ENCODE results near the gene TTLL12. TPM values are rescaled to one million over a fixed set of nuclear protein-coding genes. Genes with fewer than 3 reads are reported as not detected.
"Not testable (repeated sequence)": the region's sequence is repeated elsewhere in the genome, so short reads cannot be mapped to it uniquely, and the experiment has no call there.

Gene TTLL12
- total RNA-seq, 1 donor from 2014 or later = 120 TPM

- ATAC-seq = peak; percentile 80
Measured at GRCh38 chr22:43152357-43153071, 34.4 kb downstream of the TTLL12 start.

GRCh38 chr22:43152003-43152356 lies 35.0 kb downstream of the TTLL12 start:
- ATAC-seq = peak; percentile 4

GRCh38 chr22:43151251-43152002 lies 35.5 kb downstream of the TTLL12 start, which contains the start of gene TSPO:
Gene TSPO, plus strand, starts transcription at chr22:43151559. Its CDS starts 7,680 bp downstream, at chr22:43159239.
- ATAC-seq = peak; percentile 68

GRCh38 chr22:43150731-43151206 lies 36.2 kb downstream of the TTLL12 start:
- ATAC-seq = no peak

- ATAC-seq = peak; percentile 40
Measured at GRCh38 chr22:43148581-43148980, 38.4 kb downstream of the TTLL12 start.

- no peak for ATAC-seq
Measured at GRCh38 chr22:43147821-43148220, 39.1 kb downstream of the TTLL12 start.

- not testable (repeated sequence) for ATAC-seq
Measured at GRCh38 chr22:43146332-43146731, 40.6 kb downstream of the TTLL12 start.

- ATAC-seq = not testable (repeated sequence)
Measured at GRCh38 chr22:43145371-43145770, 41.6 kb downstream of the TTLL12 start.

- ATAC-seq = peak; percentile 78
Measured at GRCh38 chr22:43144949-43145348, 42.0 kb downstream of the TTLL12 start.

GRCh38 chr22:43142880-43143562 lies 43.9 kb downstream of the TTLL12 start, which contains the start of gene MCAT:
Gene MCAT, minus strand, starts transcription at chr22:43143398. Its CDS starts 50 bp downstream, at chr22:43143348.
- ATAC-seq = peak; percentile 68

GRCh38 chr22:43136801-43137200 lies 50.1 kb downstream of the TTLL12 start:
- ATAC-seq = no peak

GRCh38 chr22:43136255-43136654 lies 50.7 kb downstream of the TTLL12 start:
- ATAC-seq = peak; percentile 36

GRCh38 chr22:43135565-43135964 lies 51.4 kb downstream of the TTLL12 start:
- ATAC-seq = peak; percentile 47

- peak; percentile 1 for ATAC-seq
Measured at GRCh38 chr22:43134553-43134952, 52.4 kb downstream of the TTLL12 start.

GRCh38 chr22:43133401-43133800 lies 53.5 kb downstream of the TTLL12 start:
- no peak for ATAC-seq

GRCh38 chr22:43131773-43132501 lies 55.0 kb downstream of the TTLL12 start:
- no peak for ATAC-seq

- ATAC-seq = no peak
Measured at GRCh38 chr22:43129426-43130425, 57.2 kb downstream of the TTLL12 start.

- ATAC-seq = no peak
Measured at GRCh38 chr22:43128928-43129424, 58.0 kb downstream of the TTLL12 start.

GRCh38 chr22:43128116-43128515 lies 58.8 kb downstream of the TTLL12 start:
- ATAC-seq = no peak

- ATAC-seq = peak; percentile 91
Measured at GRCh38 chr22:43127166-43127908, 59.6 kb downstream of the TTLL12 start.
